Measurements from ENCODE around the gene MACROH2A1. TPM values are rescaled to one million over a fixed set of nuclear protein-coding genes. Genes with fewer than 3 reads are reported as not detected.
A peak's percentile ranks its signal among the peaks of the same experiment; 100 is the strongest.

Gene MACROH2A1
- total RNA-seq, 1 donor from 2014 or later, result 315 TPM

DNA sequence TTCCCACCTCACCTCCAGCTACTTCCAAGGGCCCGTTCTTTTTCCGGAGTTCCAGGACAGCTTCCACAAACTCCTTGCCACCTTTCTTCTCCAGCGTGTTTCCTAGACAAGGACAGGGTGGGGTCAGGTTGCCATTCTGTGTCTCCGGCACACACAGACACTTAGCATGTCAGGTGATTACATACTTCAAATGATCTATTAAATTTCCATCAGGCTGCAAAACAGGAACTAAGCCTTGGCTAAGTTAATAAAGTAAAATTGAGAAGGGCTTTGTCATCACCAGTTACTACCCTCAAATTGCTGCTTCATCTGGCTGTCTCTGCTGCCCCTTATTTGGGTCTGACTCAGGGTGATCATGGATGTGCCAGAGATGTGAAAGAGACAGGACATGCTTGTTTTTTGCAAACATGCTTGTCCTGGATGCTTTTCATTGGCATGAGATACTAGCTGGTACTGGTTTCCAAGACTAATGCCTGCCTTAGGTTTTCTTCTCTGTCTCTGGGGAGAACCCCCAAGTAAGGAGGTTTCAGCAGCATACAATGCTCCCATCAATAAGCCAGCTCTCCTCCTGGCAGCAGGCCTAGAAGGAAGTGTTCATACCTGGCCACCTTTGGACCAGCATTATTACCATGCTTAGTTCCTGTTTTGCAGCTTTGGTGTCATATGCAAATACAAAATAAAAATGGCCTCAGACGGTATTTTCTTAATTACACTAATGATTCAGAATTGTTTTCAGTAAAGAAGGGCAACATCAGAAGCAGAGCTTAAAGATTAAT is 52.9 kb downstream of the MACROH2A1 start:
- Mint-ChIP-seq H3K27ac (no peak overlapping the region), H3K27me3 (ENCODE audit: insufficient read depth) (no peaks in the 10 kb centered on the region)

DNA sequence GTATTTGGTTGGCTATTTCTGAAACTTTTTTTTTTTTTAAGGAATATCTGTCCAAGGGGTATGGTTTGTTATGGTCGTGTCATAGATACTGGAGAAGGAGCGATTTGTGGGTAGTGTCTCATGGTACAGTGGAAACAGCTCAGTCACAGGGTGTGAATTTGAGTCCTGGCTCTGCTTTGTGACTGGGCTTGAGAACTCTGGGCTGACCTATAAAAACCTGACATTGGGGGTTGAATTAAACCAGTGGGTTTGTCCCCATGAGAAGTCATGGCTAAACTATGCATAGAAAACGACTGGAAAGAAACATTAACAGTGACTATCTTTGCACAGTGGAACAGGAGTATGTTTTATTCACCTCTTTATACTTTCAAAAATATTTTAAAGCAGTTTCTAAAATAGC is 54.7 kb downstream of the MACROH2A1 start:
- Mint-ChIP-seq H3K27ac (no peak overlapping the region), H3K4me3 (no peak overlapping the region), H3K9me3 (no peaks in the 10 kb centered on the region), H3K4me1 (ENCODE audit: low read depth) (peaks cover 10% of the 10 kb centered on the region), H3K27me3 (ENCODE audit: insufficient read depth) (no peaks in the 10 kb centered on the region), H3K36me3 (ENCODE audit: low read depth) (peaks cover 51% of the 10 kb centered on the region)
- intact Hi-C loops (cut with micrococcal nuclease), result no loop called here
- no peak for DNase-seq (ENCODE audit: low spot score)

More for the DNA sequence above, 52.9 kb downstream of the MACROH2A1 start:
- H3K4me3 Mint-ChIP-seq, result no peak overlapping the region
- no peak for DNase-seq (ENCODE audit: low spot score)
- intact Hi-C loops (cut with micrococcal nuclease), result no loop called here
- no peaks in the 10 kb centered on the region for H3K9me3 Mint-ChIP-seq
- H3K36me3 Mint-ChIP-seq (ENCODE audit: low read depth), result peaks cover 52% of the 10 kb centered on the region
- peaks cover 10% of the 10 kb centered on the region for H3K4me1 Mint-ChIP-seq (ENCODE audit: low read depth)

DNA sequence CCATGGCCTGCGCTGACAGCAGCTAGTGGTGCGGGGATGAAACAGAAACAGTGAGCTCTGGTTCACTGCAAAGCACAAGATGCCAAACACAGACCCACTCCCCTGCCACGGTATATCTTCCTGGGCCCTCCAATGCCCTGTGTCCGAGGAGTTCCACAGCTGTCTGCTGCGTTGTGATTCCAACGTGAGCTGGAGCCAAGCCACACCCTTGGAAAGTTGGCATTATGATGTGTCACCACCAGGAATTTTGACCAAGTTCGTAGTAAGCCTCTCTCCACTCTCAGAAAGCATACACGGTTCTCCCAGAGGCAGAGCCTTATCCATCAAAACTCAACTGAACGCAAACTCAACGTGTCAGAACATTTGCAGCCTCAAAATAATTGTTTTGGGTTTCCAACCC is 55.6 kb downstream of the MACROH2A1 start:
- no peak for DNase-seq (ENCODE audit: low spot score)
- Mint-ChIP-seq H3K9me3 (no peaks in the 10 kb centered on the region), H3K27ac (no peak overlapping the region), H3K27me3 (ENCODE audit: insufficient read depth) (no peaks in the 10 kb centered on the region), H3K4me3 (no peak overlapping the region), H3K4me1 (ENCODE audit: low read depth) (peaks cover 10% of the 10 kb centered on the region), H3K36me3 (ENCODE audit: low read depth) (peaks cover 49% of the 10 kb centered on the region)
- intact Hi-C loops (cut with micrococcal nuclease), result no loop called here

DNA sequence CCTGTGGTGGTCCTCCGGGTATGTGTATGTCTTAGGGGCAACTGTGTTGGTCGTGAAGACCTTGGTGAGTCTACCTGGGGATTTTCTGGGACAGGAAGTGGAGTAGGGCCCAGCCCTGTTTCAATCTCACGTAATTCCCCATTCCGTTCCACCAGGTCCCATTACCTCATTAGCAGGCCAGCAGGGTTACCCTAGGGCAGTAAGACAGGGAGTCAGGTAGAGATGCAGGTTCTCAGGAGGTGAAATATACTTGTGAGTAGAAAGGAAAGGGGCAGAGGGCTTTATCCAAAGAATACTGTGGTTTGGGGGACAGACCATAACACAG is 56.5 kb downstream of the MACROH2A1 start:
- Mint-ChIP-seq H3K9me3 (no peaks in the 10 kb centered on the region), H3K27ac (no peak overlapping the region), H3K4me3 (no peak overlapping the region), H3K4me1 (ENCODE audit: low read depth) (peaks cover 10% of the 10 kb centered on the region), H3K27me3 (ENCODE audit: insufficient read depth) (no peaks in the 10 kb centered on the region), H3K36me3 (ENCODE audit: low read depth) (peaks cover 52% of the 10 kb centered on the region)
- no peak for DNase-seq (ENCODE audit: low spot score)
- intact Hi-C loops (cut with micrococcal nuclease), result no loop called here

DNA sequence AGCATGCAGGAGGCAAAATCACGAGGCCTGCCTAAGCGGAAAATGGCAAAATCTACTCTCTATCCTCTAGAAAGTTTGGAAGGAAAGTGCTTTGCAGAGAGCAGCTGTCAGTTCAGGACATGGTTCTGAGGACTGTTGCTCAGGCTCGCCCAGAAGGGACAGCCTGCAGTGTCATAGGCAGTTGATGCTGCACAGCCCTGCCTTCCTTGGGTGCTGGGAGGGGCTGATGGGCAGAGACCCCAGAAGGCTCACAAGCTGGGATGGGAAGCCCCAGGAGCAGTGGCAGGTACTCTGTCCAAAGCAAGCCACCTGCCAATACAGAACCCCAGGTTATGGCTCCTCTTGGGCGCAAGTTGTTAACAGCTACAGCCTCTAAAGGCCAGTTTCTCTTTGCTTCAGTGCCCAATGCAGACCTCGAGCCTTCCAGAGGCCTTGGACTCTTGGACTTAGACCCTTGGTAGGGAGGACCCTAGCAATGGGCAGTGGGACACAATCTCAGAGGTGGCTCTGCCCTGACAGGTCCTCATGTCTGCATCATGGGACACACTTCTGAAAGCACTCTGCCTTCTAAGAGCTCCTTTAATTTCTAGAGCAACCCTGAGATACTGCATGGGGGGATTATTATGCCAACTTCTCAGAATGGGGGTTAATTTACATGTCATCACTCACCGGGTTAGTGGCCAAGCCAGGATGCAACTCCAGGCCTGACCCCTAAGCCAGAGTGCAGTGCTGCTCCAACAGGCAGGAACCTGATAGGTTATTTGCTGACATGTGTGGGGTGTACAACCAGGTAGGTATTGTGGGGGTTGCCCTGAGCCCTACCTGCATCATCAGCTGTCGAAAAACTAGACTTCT is 57.1 kb downstream of the MACROH2A1 start:
- H3K36me3 Mint-ChIP-seq (ENCODE audit: low read depth), result peaks cover 54% of the 10 kb centered on the region
- no peaks in the 10 kb centered on the region for H3K27me3 Mint-ChIP-seq (ENCODE audit: insufficient read depth)
- intact Hi-C loops (cut with micrococcal nuclease), result no loop called here
- DNase-seq (ENCODE audit: low spot score), result no peak
- H3K4me1 Mint-ChIP-seq (ENCODE audit: low read depth), result peaks cover 10% of the 10 kb centered on the region
- H3K4me3 Mint-ChIP-seq, result no peak overlapping the region
- no peaks in the 10 kb centered on the region for H3K9me3 Mint-ChIP-seq
- H3K27ac Mint-ChIP-seq, result no peak overlapping the region

DNA sequence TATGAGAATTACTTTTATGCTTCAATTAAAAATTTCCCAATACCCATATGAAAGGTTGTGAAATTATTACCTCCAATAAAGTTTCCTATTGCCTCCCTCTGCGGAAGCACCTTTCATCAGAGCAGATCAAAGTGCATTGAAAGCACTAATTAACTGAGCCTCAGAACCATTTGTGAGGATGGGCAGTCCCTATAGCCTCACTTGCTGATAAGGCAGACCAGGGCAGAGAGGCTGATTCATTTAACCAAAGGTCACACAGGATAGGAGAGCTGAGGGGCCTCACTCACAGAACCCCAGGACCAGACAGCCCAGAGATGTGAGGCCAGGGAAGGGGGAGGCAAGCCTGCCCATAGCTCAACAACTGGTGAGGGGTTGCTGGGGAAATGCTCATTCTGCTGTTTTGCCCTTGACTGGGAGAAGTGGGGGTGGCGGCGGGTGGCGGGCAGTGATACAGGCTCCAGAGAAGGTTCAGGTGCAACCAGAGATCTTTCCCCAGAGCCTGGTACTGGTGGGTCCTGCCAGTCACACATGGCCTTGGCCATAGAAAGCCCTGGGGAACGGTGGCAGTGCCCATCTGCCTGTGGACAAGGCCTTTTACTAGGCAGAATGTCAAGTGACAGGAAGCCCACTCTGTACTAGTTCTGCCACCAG is 57.9 kb downstream of the MACROH2A1 start:
- DNase-seq (ENCODE audit: low spot score), result no peak
- peaks cover 58% of the 10 kb centered on the region for H3K36me3 Mint-ChIP-seq (ENCODE audit: low read depth)
- no peaks in the 10 kb centered on the region for H3K9me3 Mint-ChIP-seq
- H3K4me1 Mint-ChIP-seq (ENCODE audit: low read depth), result peaks cover 10% of the 10 kb centered on the region
- H3K27me3 Mint-ChIP-seq (ENCODE audit: insufficient read depth), result no peaks in the 10 kb centered on the region
- H3K27ac Mint-ChIP-seq, result peak overlapping the region; percentile 55
- intact Hi-C loops (cut with micrococcal nuclease), result no loop called here
- no peak overlapping the region for H3K4me3 Mint-ChIP-seq

DNA sequence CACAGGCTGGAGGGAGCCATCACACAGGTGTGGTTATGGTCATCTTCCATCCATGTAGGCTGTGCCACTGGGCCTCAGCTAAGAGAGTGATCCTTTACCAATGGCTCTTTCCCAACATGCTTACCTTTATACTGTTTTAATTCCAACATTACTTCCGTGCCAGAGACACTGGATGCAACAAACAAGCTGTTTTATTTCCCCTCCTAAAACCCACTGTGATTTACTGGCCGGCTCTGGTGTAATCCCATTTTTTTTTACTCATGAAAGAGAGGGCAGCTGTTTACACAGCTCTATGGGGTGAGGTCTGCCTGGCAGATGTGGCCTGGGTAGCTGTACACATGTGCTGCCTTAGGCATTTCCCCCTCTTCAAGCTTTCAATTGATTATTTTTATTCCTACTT is 58.5 kb downstream of the MACROH2A1 start:
- intact Hi-C loops (cut with micrococcal nuclease), result no loop called here

DNA sequence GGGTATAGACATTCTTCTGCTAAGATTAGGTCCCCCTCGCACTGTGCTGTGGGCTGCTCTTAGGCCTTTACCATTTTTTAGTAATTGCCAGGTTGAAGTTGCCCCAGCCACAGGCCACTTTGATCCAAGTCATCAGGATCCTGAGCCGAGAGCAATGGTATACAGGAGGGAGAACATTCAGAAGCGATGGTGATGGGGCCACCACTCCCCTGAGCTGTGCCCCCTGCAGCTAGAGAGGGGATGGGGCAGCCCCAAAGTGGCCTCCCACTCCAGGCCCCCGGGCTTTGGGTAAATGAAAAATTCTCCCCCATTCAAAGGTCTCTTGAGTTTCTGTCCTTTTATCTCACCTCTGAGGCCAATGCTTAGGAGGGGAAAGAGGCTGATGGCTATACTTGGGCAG is 59.4 kb downstream of the MACROH2A1 start:
- Mint-ChIP-seq H3K36me3 (ENCODE audit: low read depth) (peaks cover 58% of the 10 kb centered on the region), H3K4me1 (ENCODE audit: low read depth) (peaks cover 20% of the 10 kb centered on the region), H3K27me3 (ENCODE audit: insufficient read depth) (no peaks in the 10 kb centered on the region), H3K9me3 (no peaks in the 10 kb centered on the region), H3K27ac (no peak overlapping the region), H3K4me3 (no peak overlapping the region)
- no peak for DNase-seq (ENCODE audit: low spot score)
- intact Hi-C loops (cut with micrococcal nuclease), result no loop called here

More for the DNA sequence above, 58.5 kb downstream of the MACROH2A1 start:
- Mint-ChIP-seq H3K27me3 (ENCODE audit: insufficient read depth) (no peaks in the 10 kb centered on the region), H3K36me3 (ENCODE audit: low read depth) (peaks cover 58% of the 10 kb centered on the region), H3K4me3 (no peak overlapping the region), H3K9me3 (no peaks in the 10 kb centered on the region), H3K27ac (no peak overlapping the region), H3K4me1 (ENCODE audit: low read depth) (peaks cover 10% of the 10 kb centered on the region)
- no peak for DNase-seq (ENCODE audit: low spot score)

DNA sequence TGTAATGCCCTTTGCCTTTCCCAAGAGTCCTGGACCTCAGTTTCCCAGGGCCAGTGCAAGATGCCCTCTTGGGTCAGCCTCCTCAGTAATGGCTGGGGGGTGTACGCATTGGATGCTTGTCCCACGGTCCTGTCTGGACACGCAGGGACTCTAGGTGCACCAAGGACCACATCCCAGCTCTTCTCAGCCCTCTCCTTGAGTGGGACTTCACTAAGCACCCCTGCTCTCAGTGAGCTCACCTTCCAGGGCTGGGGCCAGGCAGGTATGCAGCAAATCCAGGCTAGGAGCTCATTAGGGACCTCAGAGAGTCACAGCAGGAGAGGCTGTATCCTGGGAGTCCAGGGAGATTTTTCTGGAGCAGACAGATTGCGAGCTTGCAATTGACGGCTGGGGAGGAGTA is 59.8 kb downstream of the MACROH2A1 start:
- Mint-ChIP-seq H3K36me3 (ENCODE audit: low read depth) (peaks cover 59% of the 10 kb centered on the region), H3K9me3 (no peaks in the 10 kb centered on the region), H3K27ac (no peak overlapping the region), H3K4me1 (ENCODE audit: low read depth) (peaks cover 23% of the 10 kb centered on the region), H3K4me3 (no peak overlapping the region), H3K27me3 (ENCODE audit: insufficient read depth) (no peaks in the 10 kb centered on the region)
- no peak for DNase-seq (ENCODE audit: low spot score)
- intact Hi-C loops (cut with micrococcal nuclease), result no loop called here

DNA sequence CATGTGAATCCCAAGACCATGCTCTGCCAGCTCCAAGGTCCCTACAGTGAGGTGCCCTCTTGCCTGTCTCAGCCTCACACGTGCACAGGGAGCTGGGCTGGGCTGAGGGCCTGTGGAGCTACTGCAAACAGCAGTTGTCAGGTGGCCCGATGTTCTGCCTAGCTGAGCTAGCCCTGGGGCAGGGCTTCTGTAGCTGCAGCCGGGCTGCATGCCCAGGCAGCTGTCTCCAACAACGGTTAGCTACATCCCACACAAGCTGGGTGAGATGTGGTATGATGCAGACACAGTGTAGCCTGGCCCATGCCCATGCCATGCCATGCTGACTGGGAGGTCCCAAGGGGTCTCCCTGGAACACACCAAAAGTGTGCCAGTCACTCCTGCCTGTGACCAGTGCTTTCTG is 62.0 kb downstream of the MACROH2A1 start:
- peaks cover 13% of the 10 kb centered on the region for H3K4me1 Mint-ChIP-seq (ENCODE audit: low read depth)
- peaks cover 46% of the 10 kb centered on the region for H3K36me3 Mint-ChIP-seq (ENCODE audit: low read depth)
- H3K27ac Mint-ChIP-seq, result no peak overlapping the region
- DNase-seq (ENCODE audit: low spot score), result no peak
- intact Hi-C loops (cut with micrococcal nuclease), result no loop called here
- H3K4me3 Mint-ChIP-seq, result no peak overlapping the region
- no peaks in the 10 kb centered on the region for H3K27me3 Mint-ChIP-seq (ENCODE audit: insufficient read depth)
- H3K9me3 Mint-ChIP-seq, result no peaks in the 10 kb centered on the region

DNA sequence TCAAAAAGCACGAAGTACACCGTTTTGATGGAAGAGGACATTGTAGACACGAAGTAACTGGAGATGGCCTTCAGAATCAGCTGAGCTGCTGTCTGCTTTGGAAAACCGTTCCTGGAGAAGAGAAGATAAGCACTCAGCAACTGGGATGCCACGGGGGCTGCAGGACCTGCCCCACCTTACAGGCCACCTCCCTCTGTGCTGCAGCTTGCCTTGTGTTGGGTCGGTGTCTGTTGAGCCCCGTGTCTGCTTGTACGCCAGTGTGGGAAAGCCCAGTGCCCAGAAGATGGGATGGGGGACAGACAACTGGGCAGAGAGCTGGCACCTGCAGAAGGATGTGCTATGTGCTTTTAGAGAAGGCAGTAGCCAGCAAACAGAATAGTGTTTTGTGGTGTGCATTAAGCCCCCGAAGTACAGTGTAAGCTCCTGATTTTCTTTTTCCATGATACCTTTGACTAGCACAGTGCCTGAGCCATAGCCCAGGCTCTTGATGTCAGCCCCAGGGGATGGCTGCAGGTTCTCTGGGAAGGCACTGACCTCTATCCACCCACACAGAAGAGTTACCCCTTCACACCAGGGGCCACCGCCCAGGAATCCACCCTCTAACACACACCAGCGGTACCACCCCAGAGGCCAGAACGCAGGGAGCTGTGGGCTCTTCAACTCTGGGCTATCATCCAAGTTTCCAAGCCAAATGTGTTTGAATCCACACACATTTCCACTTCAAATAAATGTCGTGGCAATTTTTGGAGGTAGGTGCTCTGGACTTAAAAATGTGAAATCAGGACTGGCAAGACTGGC is 63.8 kb downstream of the MACROH2A1 start:
- intact Hi-C loops (cut with micrococcal nuclease), result no loop called here
- H3K36me3 Mint-ChIP-seq (ENCODE audit: low read depth), result peaks cover 37% of the 10 kb centered on the region
- peaks cover 13% of the 10 kb centered on the region for H3K4me1 Mint-ChIP-seq (ENCODE audit: low read depth)
- no peaks in the 10 kb centered on the region for H3K9me3 Mint-ChIP-seq
- no peak for DNase-seq (ENCODE audit: low spot score)
- H3K27me3 Mint-ChIP-seq (ENCODE audit: insufficient read depth), result no peaks in the 10 kb centered on the region
- no peak overlapping the region for H3K4me3 Mint-ChIP-seq
- peak overlapping the region; percentile 23 for H3K27ac Mint-ChIP-seq

DNA sequence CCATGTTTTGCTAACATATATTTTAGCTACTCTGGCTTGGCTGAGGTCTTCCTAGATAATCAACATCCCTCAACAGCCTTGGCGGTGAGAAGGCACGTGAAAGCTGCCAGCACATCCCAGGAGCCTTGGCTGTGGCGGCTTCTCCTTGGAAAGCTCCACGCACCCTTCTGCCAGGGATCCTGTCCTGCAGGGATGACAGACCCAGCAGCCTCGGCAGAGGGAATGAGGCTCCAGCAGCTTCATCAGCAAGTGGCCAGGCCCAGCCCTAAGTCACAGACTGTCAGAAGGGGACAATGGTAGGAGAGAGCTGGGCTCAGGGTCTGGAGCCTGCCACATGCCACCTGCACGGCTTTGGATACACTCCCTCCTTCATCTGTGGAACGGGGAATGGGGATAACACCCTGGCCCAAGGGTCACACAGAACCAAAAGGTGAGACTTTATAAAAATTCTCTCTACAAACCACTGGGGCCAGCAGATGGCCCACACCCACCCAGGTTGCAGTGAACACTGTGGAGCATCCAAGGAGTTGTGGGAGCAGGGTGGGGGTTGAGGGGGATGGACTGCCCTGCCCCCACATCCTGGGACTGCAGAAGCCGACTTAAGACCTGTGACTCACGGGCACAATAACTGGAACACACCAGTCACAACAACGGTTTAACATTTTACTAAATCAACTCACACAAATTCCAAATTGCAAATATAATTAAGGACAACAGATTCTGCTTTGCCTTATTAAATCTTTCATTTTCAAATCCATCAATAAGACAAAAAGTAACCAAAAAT is 65.1 kb downstream of the MACROH2A1 start:
- Mint-ChIP-seq H3K4me1 (ENCODE audit: low read depth) (peaks cover 13% of the 10 kb centered on the region), H3K36me3 (ENCODE audit: low read depth) (peaks cover 41% of the 10 kb centered on the region), H3K27me3 (ENCODE audit: insufficient read depth) (no peaks in the 10 kb centered on the region), H3K4me3 (no peak overlapping the region), H3K9me3 (no peaks in the 10 kb centered on the region), H3K27ac (peak overlapping the region; percentile 58)
- intact Hi-C loops (cut with micrococcal nuclease), result loop anchor here (5.0 kb wide), 1 partner anchor 302 kb away; the partner anchor contains the start of gene PITX1
- no peak for DNase-seq (ENCODE audit: low spot score)

All from activated T-helper 1 cell treated with anti-CD3 and anti-CD28 coated beads, Interleukin-12 subunit alpha, Interleukin-12 subunit beta, Interleukin-2, Interleukin-4 antibody, amounts not matched to agents 30 ng/mL and 10 ng/mL and 1 ng/mL, durations not matched to agents 14 hours and 24 hours and 36 hours (primary cell).